GM12801 (cell line): ENCODE results near the gene OR51V1.

Experiments
- CTCF ChIP-seq: IDR thresholded peaks from one replicate; pipeline ENCODE4 v1.5.1; 2011; ENCODE audit warnings: control low read depth; ENCODE audit not compliant: insufficient read length; ENCODE audit errors: extremely low read depth

Gene OR51V1

GRCh38 chr11:5224538-5225479 lies 24.3 kb upstream of the OR51V1 start:
- TF ChIP-seq CTCF, result no peak

DNA sequence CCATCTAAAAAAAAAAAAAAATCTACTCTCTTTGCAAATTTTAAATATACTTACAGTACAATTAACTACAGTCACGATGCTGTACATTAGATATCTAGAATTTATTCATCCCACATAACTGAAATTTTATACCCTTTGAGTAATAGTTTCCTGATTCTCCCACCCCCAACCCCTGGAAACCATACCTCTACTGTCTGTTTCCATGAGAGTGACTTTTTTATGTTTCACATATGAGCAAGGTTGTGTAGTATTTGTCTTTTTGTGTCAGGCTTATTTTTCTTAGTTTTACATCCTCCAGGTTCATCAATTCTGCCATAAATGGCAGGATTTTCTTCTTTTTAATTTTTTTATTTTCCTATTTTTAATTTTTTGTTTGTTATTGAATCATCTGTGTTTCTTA lies 23.2 kb upstream of the OR51V1 start:
- no peak for TF ChIP-seq CTCF

DNA sequence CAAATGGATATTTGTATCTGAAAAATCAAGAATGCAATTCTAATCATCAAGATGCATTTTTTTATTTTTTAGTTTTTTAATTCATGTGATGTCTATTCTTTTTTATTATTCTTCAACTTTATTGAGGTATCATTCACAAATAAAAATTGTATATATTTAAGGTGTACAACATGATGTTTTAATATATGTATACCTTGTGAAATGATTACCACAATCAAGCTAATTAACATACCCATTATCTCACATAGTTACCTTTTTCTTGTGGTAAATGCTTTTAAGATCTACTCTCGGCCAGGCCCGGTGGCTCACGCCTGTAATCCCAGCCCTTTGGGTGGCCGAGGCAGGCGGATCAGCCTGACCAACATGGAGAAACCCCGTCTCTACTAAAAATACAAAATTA lies 22.7 kb upstream of the OR51V1 start:
- TF ChIP-seq CTCF, result no peak

- no peak for TF ChIP-seq CTCF
These were observed 9.9 kb upstream of the OR51V1 start for GRCh38 chr11:5210376-5210885.

GRCh38 chr11:5204787-5205186 lies 4.3 kb upstream of the OR51V1 start:
- no peak for TF ChIP-seq CTCF

DNA sequence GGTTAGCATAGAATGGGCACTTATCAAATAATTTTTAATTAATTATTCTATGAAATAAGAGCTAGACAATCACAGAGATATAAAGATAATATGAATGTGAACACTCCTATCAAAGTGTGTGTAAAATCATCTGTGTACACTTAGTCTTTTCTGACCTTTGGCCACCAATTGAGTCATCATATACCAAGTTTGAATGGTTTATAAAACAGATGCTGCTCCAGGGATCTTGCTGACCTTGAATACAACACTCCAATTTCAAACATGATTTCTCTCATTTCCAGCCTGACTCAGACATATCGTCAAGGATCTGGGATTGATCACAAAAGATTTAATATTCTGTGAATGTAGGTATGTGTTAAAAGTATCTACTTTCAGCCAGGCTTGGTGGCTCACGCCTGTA lies 2.9 kb upstream of the OR51V1 start:
- TF ChIP-seq CTCF, result no peak

DNA sequence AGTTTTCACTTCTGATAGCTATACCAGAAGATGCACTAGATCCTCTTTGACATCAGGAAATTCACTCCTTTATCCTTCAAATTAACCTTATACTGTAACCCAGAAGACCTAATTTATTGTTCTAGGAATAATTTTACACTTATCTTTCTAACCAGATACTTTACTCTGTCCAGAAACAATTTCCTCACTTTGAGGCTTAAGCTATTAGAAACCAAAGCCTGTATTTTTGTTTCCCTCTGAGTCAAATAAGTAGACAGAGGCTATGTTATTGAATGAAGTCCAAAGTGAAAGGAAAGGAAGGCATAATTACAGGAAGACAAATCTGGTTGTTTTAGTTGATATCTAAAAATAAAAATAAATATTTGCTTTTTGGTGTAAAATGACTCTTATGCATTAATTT lies 2.2 kb downstream of the OR51V1 start:
- no peak for TF ChIP-seq CTCF
